AG10803 (cell line): ENCODE data around the gene SLX4IP.

Experiments
- DNase-seq: peaks from one replicate; pipeline ENCODE4 v3.0.0; 2010; ENCODE audit warnings: low read depth
- H3K4me3 ChIP-seq: 2 replicates; pipeline ENCODE4 v1.5.1; 2011; ENCODE audit warnings: mild to moderate bottlenecking, low read length, control low read depth
- TF ChIP-seq, protein P1 (sequence below): conservative IDR thresholded peaks from 2 replicates; pipeline ENCODE4 v1.5.1; 2011; ENCODE audit warnings: mild to moderate bottlenecking, low read length, control low read depth, inconsistent platforms

SLX4IP gene

DNA sequence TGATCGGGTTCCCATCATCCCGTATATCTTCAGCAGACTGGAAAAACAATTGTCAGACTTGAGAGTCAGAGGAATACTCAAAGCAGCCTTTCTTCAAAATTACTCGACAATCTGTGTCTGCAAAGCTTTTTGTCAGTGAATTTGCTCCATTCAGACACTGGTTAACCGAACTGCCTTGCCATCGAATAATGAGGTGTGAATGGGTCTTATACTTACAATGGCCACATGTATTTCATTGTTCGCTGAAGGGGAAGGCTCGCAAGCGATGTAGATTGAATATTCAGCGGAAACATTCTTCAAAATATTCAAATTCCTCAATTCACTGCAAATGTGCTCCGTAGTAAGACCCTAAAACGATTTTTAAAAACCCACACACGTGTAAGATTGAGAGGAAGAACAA, 205.8 kb downstream of the SLX4IP start:
- DNase-seq: no peak
- TF ChIP-seq, protein P1, sequence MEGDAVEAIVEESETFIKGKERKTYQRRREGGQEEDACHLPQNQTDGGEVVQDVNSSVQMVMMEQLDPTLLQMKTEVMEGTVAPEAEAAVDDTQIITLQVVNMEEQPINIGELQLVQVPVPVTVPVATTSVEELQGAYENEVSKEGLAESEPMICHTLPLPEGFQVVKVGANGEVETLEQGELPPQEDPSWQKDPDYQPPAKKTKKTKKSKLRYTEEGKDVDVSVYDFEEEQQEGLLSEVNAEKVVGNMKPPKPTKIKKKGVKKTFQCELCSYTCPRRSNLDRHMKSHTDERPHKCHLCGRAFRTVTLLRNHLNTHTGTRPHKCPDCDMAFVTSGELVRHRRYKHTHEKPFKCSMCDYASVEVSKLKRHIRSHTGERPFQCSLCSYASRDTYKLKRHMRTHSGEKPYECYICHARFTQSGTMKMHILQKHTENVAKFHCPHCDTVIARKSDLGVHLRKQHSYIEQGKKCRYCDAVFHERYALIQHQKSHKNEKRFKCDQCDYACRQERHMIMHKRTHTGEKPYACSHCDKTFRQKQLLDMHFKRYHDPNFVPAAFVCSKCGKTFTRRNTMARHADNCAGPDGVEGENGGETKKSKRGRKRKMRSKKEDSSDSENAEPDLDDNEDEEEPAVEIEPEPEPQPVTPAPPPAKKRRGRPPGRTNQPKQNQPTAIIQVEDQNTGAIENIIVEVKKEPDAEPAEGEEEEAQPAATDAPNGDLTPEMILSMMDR: no peak
- H3K4me3 ChIP-seq: no peak overlapping the region

DNA sequence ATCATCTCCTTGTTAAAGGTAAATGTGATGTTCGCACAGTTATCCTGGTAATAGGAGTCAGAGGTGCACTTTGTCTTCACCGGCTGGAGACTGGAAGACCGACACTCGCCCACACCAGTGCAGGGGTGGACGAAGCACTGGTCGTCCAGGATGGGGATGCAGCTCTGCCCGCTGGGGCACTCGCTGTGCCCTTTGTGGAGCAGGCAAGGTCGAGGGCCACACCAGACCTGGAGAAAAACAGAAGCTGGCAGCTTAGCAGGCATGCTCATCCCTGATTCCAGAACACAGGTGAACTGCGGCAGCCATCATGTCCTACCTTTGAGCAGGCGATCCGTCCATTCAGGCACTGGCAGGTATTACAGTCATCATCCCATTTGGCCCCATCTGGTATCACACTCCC, 206.4 kb downstream of the SLX4IP start:
- no peak overlapping the region for H3K4me3 ChIP-seq
- TF ChIP-seq, protein P1: no peak
- DNase-seq: no peak

DNA sequence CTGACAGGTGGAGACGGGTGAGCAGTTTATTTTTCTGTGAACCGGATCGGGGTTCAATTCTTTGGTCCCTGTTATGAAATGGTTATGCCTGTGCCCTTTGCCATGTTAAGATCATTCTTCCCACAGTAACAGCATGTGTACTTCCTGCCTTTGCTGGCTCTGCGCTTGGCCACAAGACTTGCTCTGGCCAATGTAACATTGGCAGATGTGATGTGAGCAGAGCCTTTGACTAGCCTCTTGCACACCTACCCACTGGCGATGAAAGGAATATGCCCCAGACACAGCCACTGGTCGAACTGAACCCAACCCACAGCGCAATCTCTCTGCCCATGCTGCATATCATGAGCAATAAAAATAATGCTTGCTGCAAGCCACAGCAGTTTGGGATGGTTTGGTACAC, 206.8 kb downstream of the SLX4IP start:
- H3K4me3 ChIP-seq: no peak overlapping the region
- DNase-seq: no peak
- TF ChIP-seq, protein P1: no peak

DNA sequence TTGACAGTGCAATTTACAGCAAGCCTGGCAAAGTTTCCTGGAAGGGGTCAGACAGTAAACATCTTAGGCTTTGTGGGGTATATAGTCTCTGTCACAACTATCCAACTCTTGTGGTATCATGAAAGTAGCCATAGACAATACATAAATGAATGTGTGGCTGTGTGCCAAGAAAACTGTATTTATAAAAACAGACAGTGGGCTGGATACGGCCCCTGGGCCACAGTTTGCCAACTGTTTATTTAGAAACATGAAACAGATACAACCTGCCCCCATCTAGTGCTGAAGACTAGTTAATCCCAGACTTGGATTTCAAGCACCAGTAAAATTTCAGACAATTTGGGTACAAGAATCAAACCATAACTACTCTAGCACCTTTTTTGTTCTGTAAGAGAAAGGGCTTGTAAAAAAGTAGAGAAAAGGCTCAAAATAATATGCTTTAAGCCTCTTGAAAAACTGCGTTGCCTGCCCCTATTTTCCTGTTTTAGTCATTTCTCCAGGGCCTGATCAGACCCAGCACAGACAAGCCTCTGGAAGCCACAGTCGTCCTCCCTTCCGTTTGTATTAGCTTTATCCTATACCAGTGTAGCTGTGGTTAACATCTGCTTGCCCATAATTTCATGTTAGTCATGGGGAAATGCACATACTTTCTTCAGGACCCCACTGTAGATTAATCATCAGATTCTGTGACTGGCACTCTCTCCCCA, 207.9 kb downstream of the SLX4IP start:
- H3K4me3 ChIP-seq: no peak overlapping the region
- no peak for DNase-seq
- TF ChIP-seq, protein P1: no peak

DNA sequence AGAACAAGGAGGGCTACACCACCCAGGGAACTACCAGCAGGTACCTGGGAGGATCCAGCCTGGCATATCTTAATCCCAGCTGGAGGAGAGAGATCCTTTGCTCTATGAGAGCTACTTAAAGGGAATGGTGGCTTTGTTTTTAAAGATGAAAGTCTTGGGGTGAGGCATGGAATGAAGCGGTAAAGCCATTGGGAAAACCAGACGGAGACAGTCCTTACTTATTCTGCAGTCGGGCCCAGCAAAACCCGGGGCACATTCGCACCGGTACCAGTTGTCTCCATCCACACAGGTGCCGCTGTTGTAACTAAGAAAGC, 208.4 kb downstream of the SLX4IP start:
- no peak overlapping the region for H3K4me3 ChIP-seq
- DNase-seq: no peak
- TF ChIP-seq, protein P1: no peak

DNA sequence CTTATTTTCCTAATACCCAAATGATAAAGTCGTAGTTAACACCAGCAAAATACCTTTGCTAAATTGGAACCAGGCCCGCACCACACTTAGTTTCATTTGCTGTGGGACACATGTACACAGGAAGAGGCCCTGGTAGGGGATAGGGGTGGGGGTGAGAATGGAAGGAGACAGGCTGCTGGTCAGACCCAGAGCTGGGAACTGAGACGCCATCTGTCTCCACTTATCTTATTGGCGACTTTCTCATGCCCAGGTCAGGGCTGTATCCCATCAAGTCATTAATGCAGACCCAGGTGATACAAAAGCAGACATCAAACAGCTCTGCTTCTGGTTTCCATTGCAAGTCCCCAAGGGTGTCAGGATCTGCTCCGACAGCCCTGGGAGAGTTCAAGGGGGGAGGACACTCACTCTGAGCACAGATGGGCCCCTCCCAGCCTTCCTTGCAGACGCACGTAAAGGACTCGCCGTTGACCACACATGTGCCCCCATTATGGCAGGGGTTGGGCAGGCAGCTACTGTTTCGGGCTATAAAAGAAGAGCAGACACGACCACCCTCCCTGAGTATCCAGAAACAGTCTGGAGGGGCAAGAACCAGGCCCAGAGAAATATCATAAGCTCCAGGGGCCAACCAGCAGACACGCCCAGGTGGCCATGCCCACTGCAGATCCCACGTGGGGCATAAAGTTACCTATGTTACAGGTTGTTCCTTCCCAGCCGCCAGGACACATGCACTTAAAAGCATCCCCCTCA, 209.5 kb downstream of the SLX4IP start:
- DNase-seq: no peak

More for the DNA sequence above, 209.5 kb downstream of the SLX4IP start:
- H3K4me3 ChIP-seq: no peak overlapping the region
- TF ChIP-seq, protein P1: no peak
